Esophagus squamous epithelium (tissue), 4 donors: ENCODE results near the gene MRPS11.

Experiments
- CTCF ChIP-seq, 6 experiments: fragments of 450-650 bp in 4 of 6; fragments of 200-600 bp in 2 of 6; sonication (generic) in 2 of 6; IDR thresholded peaks; one replicate each; pipeline ENCODE4 v1.5.1; 2016 to 2019; ENCODE audit warnings: antibody characterized with exemption in 6 of 6, mild to moderate bottlenecking in 4 of 6, moderate library complexity in 4 of 6
- POLR2A ChIP-seq, 4 donors: fragments of 450-650 bp; IDR thresholded peaks; one replicate each; pipeline ENCODE4 v1.6.1; 2017; ENCODE audit warnings: antibody characterized with exemption in 4 of 4, mild to moderate bottlenecking in 4 of 4, moderate library complexity in 3 of 4

DNA sequence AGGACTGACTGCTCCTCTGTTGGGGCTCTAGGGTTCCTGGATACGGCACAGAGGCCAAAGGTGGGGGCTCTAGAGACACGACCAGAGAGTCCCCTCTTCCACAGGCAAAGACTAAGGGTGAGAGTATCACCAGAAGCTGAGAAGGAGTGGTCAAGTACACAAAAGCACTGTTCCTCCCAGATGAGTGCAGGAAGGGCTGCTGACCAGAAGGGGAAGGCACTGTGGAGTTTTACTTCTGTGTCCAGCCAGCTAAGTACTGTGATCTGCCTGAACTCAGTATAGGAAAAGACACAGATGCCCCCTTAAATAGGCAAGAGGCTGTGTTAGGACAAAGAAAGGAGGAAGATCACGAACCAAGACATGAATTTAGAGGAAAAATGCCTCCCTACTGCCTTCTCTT lies 11.7 kb downstream of the MRPS11 start:
- TF ChIP-seq POLR2A (IDR thresholded peaks at IDR 0.05) (no peak), CTCF (IDR thresholded peaks at IDR 0.05) (no peak)
